Endothelial cell of umbilical vein (primary cell): ENCODE measurements around the gene VWA7.

Experiments used
- EZH2 ChIP-seq: IDR thresholded peaks from 2 replicates; pipeline ENCODE4 v1.6.1; 2012; ENCODE audit warnings: borderline replicate concordance, low read depth, mild to moderate bottlenecking, moderate library complexity, low read length, inconsistent platforms; ENCODE audit not compliant: severe bottlenecking
- JUN ChIP-seq: IDR thresholded peaks from 2 replicates; pipeline ENCODE4 v1.6.1; 2011; ENCODE audit warnings: borderline replicate concordance, low read depth; ENCODE audit not compliant: insufficient read length, insufficient read depth
- POLR2A ChIP-seq: IDR thresholded peaks from 2 replicates; pipeline ENCODE4 v1.6.1; 2012; ENCODE audit warnings: low read depth, mild to moderate bottlenecking, control low read depth, low read length
- POLR2AphosphoS5 ChIP-seq: IDR thresholded peaks from 2 replicates; pipeline ENCODE4 v1.6.1; 2012; ENCODE audit warnings: low read depth, mild to moderate bottlenecking, control low read depth, low read length, moderate library complexity; ENCODE audit not compliant: insufficient read depth
- TF ChIP-seq, protein P1 (sequence below), 2 donors: IDR thresholded peaks; 1 replicate in 1 of 2; 2 replicates in 1 of 2; pipeline ENCODE4 v1.5.1; 2011; ENCODE audit warnings: low read length in 2 of 2, mild to moderate bottlenecking in 2 of 2, moderate library complexity in 2 of 2, control low read depth in 1 of 2, inconsistent platforms in 1 of 2, low read depth in 1 of 2; ENCODE audit not compliant: insufficient read depth in 1 of 2; ENCODE audit errors: extremely low read depth in 1 of 2

DNA sequence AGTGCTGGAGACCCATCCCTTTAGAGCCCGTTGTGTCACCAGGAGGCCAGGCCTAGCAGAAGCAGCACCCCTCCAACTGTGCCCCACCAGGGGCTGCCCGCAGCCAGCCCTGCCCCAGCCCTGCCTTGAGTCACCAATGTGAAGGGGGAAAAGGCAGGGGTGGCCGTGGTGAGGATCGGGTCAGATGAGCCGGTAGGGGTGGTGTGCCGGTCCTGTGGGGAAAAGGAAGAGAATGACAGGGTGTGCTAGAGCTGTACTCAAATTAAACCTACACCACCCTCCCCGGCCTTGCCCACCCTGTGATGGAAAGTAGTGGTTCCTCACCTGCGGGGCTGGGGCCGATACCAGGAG lies 11.6 kb downstream of the VWA7 start:
- TF ChIP-seq POLR2A (no peak), EZH2 (no peak), POLR2AphosphoS5 (no peak), JUN (no peak)
- TF ChIP-seq, protein P1, sequence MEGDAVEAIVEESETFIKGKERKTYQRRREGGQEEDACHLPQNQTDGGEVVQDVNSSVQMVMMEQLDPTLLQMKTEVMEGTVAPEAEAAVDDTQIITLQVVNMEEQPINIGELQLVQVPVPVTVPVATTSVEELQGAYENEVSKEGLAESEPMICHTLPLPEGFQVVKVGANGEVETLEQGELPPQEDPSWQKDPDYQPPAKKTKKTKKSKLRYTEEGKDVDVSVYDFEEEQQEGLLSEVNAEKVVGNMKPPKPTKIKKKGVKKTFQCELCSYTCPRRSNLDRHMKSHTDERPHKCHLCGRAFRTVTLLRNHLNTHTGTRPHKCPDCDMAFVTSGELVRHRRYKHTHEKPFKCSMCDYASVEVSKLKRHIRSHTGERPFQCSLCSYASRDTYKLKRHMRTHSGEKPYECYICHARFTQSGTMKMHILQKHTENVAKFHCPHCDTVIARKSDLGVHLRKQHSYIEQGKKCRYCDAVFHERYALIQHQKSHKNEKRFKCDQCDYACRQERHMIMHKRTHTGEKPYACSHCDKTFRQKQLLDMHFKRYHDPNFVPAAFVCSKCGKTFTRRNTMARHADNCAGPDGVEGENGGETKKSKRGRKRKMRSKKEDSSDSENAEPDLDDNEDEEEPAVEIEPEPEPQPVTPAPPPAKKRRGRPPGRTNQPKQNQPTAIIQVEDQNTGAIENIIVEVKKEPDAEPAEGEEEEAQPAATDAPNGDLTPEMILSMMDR (IDR thresholded peaks at IDR 0.05; ENCODE audit: extremely low read depth in 1 of 2, insufficient read depth in 1 of 2, low read depth in 1 of 2, low read length in 2 of 2): no peak
